HG03571 (cell line): Measurements from ENCODE around the gene OVOL3.
"Not testable (repeated sequence)": the region's sequence is repeated elsewhere in the genome, so short reads cannot be mapped to it uniquely, and the experiment has no call there.

Experiments used
- ATAC-seq: cut with Tn5 transposase; IDR thresholded peaks from one replicate; pipeline ENCODE4 v1.9.1; 2021; ENCODE audit not compliant: unreplicated experiment

The OVOL3 gene

DNA sequence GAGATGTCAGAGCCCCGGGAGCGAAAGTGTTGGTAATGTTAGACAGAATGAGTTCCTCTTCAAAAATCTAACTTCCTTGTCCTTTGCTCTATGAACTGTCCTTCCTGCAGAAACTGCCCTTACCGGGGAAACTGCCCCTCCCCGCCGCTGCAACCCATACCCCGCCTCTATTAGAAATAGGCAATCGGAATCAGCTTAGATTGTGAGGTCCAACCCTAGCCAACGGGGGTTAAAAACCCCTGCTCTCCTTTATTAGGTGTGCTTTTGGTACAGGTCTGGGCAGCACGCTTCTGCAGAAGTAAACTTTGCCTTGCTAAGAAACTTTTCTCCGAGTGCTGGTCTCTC lies 17.4 kb downstream of the OVOL3 start:
- ATAC-seq: peak; percentile 9

GRCh38 chr19:36131221-36131620 lies 20.3 kb downstream of the OVOL3 start:
- not testable (repeated sequence) for ATAC-seq

DNA sequence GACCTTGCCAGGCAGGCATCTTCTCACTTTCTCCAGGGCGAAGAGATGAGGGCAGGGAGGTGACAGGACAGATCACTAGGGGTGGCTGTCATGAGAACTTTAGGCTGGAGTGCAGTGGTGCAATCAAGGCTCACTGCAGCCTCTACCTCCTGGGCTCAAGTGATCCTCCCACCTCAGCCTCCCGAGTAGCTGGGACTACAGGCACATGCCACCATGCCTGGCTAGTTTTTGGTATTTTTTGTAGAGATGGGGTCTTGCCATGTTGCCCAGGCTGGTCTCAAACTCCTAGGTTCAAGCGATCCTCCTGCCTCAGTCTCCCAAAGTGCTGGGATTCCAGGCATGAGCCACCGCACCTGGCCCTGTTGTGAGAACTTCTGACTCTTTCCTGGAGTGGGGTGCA lies 23.9 kb downstream of the OVOL3 start:
- not testable (repeated sequence) for ATAC-seq

DNA sequence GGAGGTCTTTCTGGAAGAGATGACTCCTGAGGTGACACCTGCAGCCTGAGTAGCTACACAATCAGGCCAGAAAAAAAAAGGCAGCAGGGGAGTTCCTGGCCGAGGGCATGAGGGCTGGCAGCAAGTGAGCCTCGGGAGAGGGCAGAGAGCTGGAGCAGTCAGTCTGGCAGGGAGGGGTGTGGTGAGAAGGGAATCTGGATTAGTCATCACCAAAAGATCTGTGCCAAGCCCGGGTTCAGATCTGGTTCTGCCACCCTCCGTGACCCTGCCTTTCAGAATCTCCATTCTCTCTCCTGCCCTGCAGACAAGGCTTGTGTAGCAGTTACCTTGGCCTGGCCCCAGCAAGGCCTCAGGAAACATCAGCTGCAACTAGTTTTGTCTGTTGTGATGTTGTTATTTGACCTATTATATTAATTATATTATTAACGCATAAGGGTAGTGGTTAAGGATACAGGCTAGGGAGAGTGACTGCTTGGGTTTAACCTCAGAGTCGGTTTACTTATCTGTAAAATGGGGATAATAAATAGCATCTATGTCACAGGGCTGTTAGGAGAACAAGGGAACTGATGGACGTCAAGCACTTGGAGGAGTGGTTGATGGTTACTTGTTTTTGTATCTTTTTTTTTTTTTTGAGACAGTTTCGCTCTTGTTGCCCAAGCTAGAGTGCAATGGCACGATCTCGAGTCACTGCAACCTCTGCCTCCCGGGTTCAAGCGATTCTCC lies 26.2 kb downstream of the OVOL3 start:
- ATAC-seq: no peak

DNA sequence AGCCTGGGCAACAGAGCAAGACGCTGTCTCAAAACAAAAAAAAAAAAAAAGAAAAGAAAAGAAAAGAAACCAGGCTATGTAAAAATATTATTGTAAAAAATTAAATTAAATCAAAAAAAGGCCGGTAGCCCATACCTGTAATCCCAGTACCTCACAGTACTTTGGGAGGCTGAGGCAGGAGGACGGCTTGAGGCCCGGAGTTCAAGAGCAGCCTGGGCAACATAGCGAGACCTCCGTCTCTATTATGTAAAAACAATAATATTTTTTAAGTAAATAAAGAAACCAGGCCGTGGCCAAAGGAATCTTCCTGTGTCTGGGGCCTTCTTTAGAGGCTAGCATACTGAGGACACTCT lies 28.2 kb downstream of the OVOL3 start:
- ATAC-seq: no peak

DNA sequence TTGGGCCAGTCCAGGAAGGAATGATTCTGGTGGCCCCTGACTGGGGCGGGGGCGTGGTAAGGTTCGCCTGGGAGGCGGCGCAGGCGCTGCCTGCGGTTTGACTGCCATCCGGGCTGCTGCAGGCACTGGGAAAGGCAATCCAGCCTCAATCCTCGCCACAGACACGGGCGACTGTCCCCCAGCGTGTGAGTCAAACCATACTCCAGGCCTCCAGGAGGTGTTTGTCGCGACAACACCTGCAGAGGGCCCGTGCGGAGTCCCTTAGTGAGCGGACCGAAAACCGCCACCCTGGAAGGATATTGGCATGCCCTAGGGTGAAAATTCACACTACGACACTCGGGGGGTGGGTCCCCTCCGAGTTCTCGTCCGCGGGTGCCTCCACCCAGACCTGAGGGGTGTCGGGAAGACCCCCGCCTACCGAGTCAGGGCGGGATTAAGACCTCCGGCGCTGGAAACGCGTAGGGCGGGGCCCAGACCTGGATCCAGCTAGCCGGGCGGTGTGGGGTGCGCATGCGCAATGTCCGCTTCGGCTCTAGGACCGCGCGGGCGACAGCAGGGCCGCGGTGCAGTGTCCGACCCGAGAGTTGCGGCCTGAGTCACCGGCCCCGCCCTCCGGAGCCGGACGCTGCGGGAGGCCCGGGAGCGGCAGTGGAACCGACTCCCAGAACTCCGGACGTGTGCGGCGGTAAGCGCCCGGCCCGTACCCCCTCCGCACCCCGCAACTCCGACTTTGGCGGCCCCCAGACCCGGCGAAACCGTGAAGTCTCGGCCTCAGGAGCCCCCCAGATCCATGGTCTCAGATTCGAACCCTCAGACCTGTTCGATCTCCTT lies 28.7 kb downstream of the OVOL3 start, which contains the start of gene CAPNS1:
Gene CAPNS1, plus strand, starts transcription at position 594 of the 831 bp plus-strand sequence. CDS start 946 bp downstream, outside the sequence.
- ATAC-seq: peak; percentile 70

DNA sequence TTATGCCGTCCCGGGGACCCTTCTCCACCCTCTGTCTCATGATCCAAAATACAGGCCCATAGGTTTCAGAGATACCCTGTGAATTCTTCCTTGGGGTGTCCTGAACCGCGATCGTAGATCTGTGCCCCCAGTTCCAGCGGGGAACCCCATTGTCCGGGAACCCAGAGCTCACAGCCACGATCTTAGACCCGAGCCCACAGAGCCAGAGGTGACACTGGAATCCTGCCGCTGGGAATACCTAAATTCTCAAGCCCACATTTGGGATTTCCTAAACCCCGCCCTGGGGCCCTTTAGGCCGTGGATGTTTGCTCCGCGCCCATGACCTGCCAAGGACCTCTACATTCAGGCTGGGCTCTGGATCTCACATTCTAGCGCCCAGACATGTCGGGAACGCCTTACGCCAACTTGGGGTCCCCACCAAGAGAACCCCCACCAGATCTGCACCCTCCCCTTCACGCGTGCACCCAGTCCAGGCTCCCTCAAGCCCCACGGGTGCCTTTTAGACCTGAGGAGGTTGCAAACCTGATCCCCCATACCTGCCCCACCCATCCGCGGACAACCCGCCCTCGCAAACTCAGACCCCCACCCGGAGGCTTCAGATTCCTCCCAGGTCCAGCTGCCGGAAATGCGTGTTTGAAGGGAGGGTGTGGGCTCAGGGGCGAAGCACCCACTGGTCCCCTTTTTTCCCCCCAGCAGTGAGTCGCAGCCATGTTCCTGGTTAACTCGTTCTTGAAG lies 29.5 kb downstream of the OVOL3 start:
- ATAC-seq: no peak

DNA sequence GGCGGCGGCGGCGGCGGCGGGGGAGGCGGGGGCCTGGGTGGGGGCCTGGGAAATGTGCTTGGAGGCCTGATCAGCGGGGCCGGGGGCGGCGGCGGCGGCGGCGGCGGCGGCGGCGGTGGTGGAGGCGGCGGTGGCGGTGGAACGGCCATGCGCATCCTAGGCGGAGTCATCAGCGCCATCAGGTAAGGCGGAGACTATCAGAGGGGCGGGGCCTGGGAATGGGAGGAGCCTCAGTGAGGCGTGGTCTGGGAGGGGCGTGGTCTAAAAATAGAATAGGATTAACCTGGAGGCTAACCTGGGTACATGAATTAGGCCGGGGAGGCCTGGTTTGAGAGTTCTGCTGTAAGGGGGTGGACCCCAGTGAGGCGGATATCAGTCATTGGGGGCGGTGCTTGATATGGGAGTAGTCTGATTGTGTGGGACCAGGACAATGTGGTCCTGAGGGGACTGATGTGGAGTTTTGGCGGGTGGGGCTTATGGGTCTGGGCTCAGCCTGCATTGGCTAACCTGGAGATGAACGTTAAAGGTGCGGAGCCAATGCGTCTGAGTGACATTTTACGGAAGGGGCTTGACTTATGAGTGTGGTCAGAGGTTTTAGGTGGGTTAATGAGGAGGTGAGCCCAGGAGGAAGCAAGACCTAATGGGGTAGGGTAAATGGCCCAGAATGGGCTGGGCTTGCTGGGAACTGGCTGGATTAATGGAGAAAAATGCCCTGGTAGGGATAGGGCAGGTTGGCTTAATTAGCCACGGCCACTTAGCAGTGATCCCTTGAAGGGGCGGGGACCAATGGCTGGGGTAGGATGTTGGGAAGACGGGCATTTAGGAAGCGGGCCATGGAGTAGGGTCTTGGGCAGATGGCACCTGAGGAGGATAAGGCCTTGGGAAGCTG lies 30.3 kb downstream of the OVOL3 start:
- ATAC-seq: peak; percentile 45

- ATAC-seq: no peak
These were observed 31.1 kb downstream of the OVOL3 start for GRCh38 chr19:36142046-36142445.

DNA sequence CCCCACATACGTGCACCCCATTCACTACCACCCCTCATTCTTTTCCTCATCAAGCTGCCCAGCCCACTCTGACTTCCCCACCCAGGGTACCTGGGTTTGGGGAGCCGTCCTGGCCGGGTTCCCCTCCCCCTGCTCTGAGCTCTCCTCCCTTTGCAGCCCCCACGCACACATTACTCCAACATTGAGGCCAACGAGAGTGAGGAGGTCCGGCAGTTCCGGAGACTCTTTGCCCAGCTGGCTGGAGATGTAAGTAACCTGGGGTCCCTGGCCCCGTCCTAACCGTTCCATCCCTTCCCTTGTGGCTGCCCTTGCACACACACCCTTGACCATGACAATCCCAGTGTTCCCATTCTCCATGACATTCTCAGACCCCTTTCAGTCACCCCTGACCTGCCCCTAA lies 31.6 kb downstream of the OVOL3 start:
- ATAC-seq: no peak

GRCh38 chr19:36144624-36145023 lies 33.7 kb downstream of the OVOL3 start:
- ATAC-seq: no peak

- ATAC-seq: no peak
These were observed 38.9 kb downstream of the OVOL3 start for GRCh38 chr19:36149673-36150406.

- no peak for ATAC-seq
These were observed 39.6 kb downstream of the OVOL3 start for GRCh38 chr19:36150586-36150985.

- ATAC-seq: no peak
These were observed 40.4 kb downstream of the OVOL3 start for GRCh38 chr19:36151144-36152018.

GRCh38 chr19:36152019-36152351 lies 41.0 kb downstream of the OVOL3 start:
- no peak for ATAC-seq

DNA sequence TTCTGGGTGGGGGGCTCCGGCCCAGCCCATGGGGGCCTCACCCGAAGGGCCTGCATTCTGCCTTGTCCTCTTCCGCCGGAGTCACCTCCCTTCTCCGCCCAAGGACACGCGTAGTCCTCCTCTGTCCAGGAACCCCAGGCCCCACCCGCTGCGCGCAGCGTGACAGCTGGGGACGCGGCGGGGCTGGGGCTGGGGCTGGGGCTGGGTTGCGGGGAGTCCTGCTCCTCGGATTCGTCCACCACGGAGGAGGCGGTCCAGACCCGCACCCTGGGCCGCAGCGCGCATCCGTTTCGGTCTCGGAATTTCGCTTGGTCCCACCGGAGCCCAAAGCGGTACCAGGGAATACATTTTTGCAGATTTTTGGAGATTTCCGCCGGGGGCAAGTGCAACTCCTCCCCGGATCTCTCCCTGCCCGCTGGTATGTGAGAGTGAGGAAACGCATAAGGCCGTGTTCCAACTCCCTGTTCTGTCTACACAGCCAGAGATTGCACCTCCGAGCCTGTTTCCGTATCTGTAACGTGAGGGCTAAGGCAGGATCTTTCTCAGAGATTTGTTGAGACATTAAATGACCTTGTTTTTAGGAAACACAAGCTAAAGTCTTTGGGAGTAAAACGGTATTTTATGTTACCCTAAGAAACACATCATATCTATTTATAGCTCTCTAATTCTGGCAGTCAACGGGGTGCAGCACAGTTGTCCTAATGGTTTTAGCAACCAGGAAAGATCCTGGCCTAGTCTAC lies 41.6 kb downstream of the OVOL3 start, which contains the start of gene COX7A1:
Gene COX7A1, minus strand, starts transcription at position 96 of the 740 bp plus-strand sequence. Its CDS starts 40 bp downstream, at position 56.
- no peak for ATAC-seq

DNA sequence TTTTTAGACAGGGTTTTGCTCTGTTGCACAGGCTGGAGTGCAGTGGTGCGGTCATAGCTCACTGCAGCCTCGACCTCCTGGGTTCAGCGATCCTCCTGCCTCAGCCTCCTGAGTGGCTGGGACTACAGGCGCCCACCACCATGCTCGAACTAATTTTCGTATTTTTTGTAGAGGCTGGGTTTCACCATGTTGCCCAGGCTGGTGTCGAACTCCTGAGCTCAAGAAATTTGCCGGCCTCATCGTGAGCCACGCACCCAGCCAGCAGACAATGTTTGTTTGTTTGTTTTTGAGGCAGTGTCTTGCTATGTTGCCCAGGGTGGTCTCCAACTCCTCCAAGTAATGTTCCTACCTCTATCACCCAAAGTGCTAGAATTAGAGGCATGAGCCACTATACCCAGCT lies 42.2 kb downstream of the OVOL3 start:
- no peak for ATAC-seq

GRCh38 chr19:36160821-36161596 lies 50.1 kb downstream of the OVOL3 start:
- no peak for ATAC-seq
